ENCODE results near the gene MRPS5.

The MRPS5 gene

DNA sequence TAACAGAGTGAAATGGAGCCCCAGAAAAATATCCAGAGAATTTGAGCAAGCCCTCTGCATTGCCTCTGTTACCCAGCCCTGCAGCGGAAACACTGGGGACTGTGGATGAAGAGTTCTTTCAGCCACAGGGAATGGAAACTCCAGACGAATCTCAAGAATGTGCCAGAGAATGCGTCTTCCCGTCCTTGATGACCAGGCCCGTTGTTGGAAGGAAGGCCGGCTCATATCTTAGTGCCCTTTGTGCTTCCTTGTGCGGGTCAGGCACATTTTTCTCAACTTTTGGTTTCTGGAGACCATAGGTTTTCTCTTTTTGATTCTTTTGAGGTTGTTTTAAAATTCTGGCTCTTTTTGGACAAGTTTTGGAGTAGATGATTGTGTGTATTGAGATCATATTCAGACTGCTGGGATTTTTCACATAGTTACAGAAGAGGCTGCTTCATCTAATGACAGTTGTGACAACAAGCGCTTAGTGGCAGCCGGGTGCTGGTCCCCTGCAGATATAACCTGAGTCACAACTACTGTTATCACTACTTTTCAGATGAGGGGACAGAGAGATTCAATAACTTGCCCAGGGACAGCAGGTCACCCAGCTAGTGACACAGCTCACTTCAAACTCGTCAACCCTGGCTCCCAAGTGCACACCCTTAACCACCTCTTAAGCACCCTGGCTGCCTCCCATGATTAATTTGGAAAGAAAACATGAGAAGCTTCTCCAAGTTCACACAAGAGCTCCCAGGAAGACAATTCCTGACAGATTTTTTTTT lies 80.4 kb downstream of the MRPS5 start:
- no peak overlapping the region for H3K27ac ChIP-seq (replicated peaks)
- no peak overlapping the region for H3K4me3 ChIP-seq (replicated peaks; ENCODE audit: insufficient read depth, low read length)
- no peak for DNase-seq (ENCODE audit: low read depth in 1 of 2, low spot score in 1 of 2)
- TF ChIP-seq GABPA (IDR thresholded peaks at IDR 0.05; ENCODE audit: low read depth) (no peak), SPI1 (IDR thresholded peaks at IDR 0.05; ENCODE audit: borderline replicate concordance, low read depth) (no peak), POLR2AphosphoS5 (IDR thresholded peaks at IDR 0.05; ENCODE audit: low read depth) (no peak)
- TF ChIP-seq, protein P1, sequence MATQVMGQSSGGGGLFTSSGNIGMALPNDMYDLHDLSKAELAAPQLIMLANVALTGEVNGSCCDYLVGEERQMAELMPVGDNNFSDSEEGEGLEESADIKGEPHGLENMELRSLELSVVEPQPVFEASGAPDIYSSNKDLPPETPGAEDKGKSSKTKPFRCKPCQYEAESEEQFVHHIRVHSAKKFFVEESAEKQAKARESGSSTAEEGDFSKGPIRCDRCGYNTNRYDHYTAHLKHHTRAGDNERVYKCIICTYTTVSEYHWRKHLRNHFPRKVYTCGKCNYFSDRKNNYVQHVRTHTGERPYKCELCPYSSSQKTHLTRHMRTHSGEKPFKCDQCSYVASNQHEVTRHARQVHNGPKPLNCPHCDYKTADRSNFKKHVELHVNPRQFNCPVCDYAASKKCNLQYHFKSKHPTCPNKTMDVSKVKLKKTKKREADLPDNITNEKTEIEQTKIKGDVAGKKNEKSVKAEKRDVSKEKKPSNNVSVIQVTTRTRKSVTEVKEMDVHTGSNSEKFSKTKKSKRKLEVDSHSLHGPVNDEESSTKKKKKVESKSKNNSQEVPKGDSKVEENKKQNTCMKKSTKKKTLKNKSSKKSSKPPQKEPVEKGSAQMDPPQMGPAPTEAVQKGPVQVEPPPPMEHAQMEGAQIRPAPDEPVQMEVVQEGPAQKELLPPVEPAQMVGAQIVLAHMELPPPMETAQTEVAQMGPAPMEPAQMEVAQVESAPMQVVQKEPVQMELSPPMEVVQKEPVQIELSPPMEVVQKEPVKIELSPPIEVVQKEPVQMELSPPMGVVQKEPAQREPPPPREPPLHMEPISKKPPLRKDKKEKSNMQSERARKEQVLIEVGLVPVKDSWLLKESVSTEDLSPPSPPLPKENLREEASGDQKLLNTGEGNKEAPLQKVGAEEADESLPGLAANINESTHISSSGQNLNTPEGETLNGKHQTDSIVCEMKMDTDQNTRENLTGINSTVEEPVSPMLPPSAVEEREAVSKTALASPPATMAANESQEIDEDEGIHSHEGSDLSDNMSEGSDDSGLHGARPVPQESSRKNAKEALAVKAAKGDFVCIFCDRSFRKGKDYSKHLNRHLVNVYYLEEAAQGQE (IDR thresholded peaks at IDR 0.05; ENCODE audit: insufficient replicate concordance, low read depth), result no peak
- TF ChIP-seq, protein P2, sequence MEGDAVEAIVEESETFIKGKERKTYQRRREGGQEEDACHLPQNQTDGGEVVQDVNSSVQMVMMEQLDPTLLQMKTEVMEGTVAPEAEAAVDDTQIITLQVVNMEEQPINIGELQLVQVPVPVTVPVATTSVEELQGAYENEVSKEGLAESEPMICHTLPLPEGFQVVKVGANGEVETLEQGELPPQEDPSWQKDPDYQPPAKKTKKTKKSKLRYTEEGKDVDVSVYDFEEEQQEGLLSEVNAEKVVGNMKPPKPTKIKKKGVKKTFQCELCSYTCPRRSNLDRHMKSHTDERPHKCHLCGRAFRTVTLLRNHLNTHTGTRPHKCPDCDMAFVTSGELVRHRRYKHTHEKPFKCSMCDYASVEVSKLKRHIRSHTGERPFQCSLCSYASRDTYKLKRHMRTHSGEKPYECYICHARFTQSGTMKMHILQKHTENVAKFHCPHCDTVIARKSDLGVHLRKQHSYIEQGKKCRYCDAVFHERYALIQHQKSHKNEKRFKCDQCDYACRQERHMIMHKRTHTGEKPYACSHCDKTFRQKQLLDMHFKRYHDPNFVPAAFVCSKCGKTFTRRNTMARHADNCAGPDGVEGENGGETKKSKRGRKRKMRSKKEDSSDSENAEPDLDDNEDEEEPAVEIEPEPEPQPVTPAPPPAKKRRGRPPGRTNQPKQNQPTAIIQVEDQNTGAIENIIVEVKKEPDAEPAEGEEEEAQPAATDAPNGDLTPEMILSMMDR (IDR thresholded peaks at IDR 0.05; ENCODE audit: insufficient read depth, low read length), result no peak
- peaks cover 11% of the 10 kb centered on the region for H3K27me3 ChIP-seq (ENCODE audit: insufficient read depth, poor library complexity, severe bottlenecking)

- no peak for DNase-seq (ENCODE audit: low read depth in 1 of 2, low spot score in 1 of 2)
- TF ChIP-seq GABPA (IDR thresholded peaks at IDR 0.05; ENCODE audit: low read depth), result no peak
Measured at GRCh38 chr2:95040426-95040825, 81.2 kb downstream of the MRPS5 start.

GRCh38 chr2:95039978-95040377 lies 81.6 kb downstream of the MRPS5 start:
- H3K4me3 ChIP-seq (replicated peaks; ENCODE audit: insufficient read depth, low read length), result no peak overlapping the region
- TF ChIP-seq, protein P2 (IDR thresholded peaks at IDR 0.05; ENCODE audit: insufficient read depth, low read length), result no peak
- TF ChIP-seq SPI1 (IDR thresholded peaks at IDR 0.05; ENCODE audit: borderline replicate concordance, low read depth) (no peak), POLR2AphosphoS5 (IDR thresholded peaks at IDR 0.05; ENCODE audit: low read depth) (no peak), GABPA (IDR thresholded peaks at IDR 0.05; ENCODE audit: low read depth) (no peak)
- TF ChIP-seq, protein P1 (IDR thresholded peaks at IDR 0.05; ENCODE audit: insufficient replicate concordance, low read depth), result no peak
- no peak for DNase-seq (ENCODE audit: low read depth in 1 of 2, low spot score in 1 of 2)
- peaks cover 8% of the 10 kb centered on the region for H3K27me3 ChIP-seq (ENCODE audit: insufficient read depth, poor library complexity, severe bottlenecking)
- no peak overlapping the region for H3K27ac ChIP-seq (replicated peaks)

More at GRCh38 chr2:95040426-95040825, 81.2 kb downstream of the MRPS5 start:
- Histone ChIP-seq H3K27me3 (ENCODE audit: insufficient read depth, poor library complexity, severe bottlenecking) (peaks cover 8% of the 10 kb centered on the region), H3K4me3 (replicated peaks; ENCODE audit: insufficient read depth, low read length) (no peak overlapping the region), H3K27ac (replicated peaks) (no peak overlapping the region)

GRCh38 chr2:95039363-95039762 lies 82.2 kb downstream of the MRPS5 start:
- H3K27ac ChIP-seq (replicated peaks), result no peak overlapping the region
- H3K27me3 ChIP-seq (ENCODE audit: insufficient read depth, poor library complexity, severe bottlenecking), result peaks cover 8% of the 10 kb centered on the region
- H3K4me3 ChIP-seq (replicated peaks; ENCODE audit: insufficient read depth, low read length), result no peak overlapping the region
- TF ChIP-seq, protein P2 (IDR thresholded peaks at IDR 0.05; ENCODE audit: insufficient read depth, low read length), result no peak
- TF ChIP-seq SPI1 (IDR thresholded peaks at IDR 0.05; ENCODE audit: borderline replicate concordance, low read depth) (no peak), POLR2AphosphoS5 (IDR thresholded peaks at IDR 0.05; ENCODE audit: low read depth) (no peak), GABPA (IDR thresholded peaks at IDR 0.05; ENCODE audit: low read depth) (no peak)
- TF ChIP-seq, protein P1 (IDR thresholded peaks at IDR 0.05; ENCODE audit: insufficient replicate concordance, low read depth), result no peak
- DNase-seq (ENCODE audit: low read depth in 1 of 2, low spot score in 1 of 2), result no peak

All from HL-60 (cell line).